HepG2 (cell line): ENCODE results near the gene SCO1. TPM values are rescaled to one million over a fixed set of nuclear protein-coding genes. Genes with fewer than 3 reads are reported as not detected.

Experiments
- CEBPB ChIP-seq: IDR thresholded peaks from 2 replicates; pipeline ENCODE4 v1.6.1; 2011; ENCODE audit warnings: low read depth, low read length, improper control_type of control experiment, borderline replicate concordance
- CENPT ChIP-seq: sonication (generic); formaldehyde crosslinking; IDR thresholded peaks from 2 replicates; pipeline ENCODE4 v1.8.0; 2022; ENCODE audit warnings: low read depth, mild to moderate bottlenecking, moderate library complexity, missing genetic modification reagents
- ZNF224 ChIP-seq: sonication (generic); formaldehyde crosslinking; IDR thresholded peaks from 2 replicates; pipeline ENCODE4 v1.5.0; 2020; ENCODE audit warnings: mild to moderate bottlenecking, missing genetic modification reagents
- ZNF468 ChIP-seq: sonication (generic); formaldehyde crosslinking; IDR thresholded peaks from 2 replicates; pipeline ENCODE4 v1.8.0; 2022; ENCODE audit warnings: mild to moderate bottlenecking, moderate library complexity, missing genetic modification reagents
- ZNF512B ChIP-seq: sonication (generic); formaldehyde crosslinking; IDR thresholded peaks from 2 replicates; pipeline ENCODE4 v1.5.1; 2020; ENCODE audit warnings: missing genetic modification reagents, mild to moderate bottlenecking, borderline replicate concordance
- ZNF609 ChIP-seq: sonication (generic); formaldehyde crosslinking; IDR thresholded peaks from 2 replicates; pipeline ENCODE4 v1.4.0; 2020; ENCODE audit warnings: mild to moderate bottlenecking, missing genetic modification reagents, borderline replicate concordance
- polyA plus RNA-seq, 8 experiments: library from polyadenylated mRNA; depleted of rRNA in 3 of 8; stranded (reverse) in 7 of 8; unstranded in 1 of 8; fragments of >200 nt; fragmentation: Illumina TruSeq in 4 of 8; extraction: Trizol in 4 of 8; gene quantifications; 2 replicates each; pipeline versions ENCODE4 v1.2.1 to v1.2.3, GENCODE V29; 2011 to 2016; ENCODE audit warnings: low read depth in 4 of 8, missing spikeins in 1 of 8, mixed read lengths in 1 of 8; ENCODE audit not compliant: insufficient read depth in 1 of 8
- total RNA-seq, 5 experiments: library from RNA; depleted of rRNA; stranded (reverse); fragments of >200 nt; fragmentation: Illumina TruSeq; extraction: Trizol; gene quantifications; 2 replicates each; pipeline ENCODE4 v1.2.3, GENCODE V29; 2016; ENCODE audit warnings: low read depth in 1 of 5
- TF ChIP-seq, protein P1 (sequence below): sonication (generic); formaldehyde crosslinking; IDR thresholded peaks from 2 replicates; pipeline ENCODE4 v1.9.0; 2021; ENCODE audit warnings: missing genetic modification reagents, borderline replicate concordance
- TF ChIP-seq, protein P2 (sequence below): IDR thresholded peaks from 2 replicates; pipeline ENCODE4 v1.6.1; 2012; ENCODE audit warnings: low read length, improper control_type of control experiment

Gene SCO1
- total and polyA plus RNA-seq, 2 of the 13 experiments (the other 11 are each of a cell fraction or from before 2014, with no cell fraction given), result 11.4 to 50.3 TPM

- TF ChIP-seq ZNF609 (CRISPR knock-in tag), result no peak
- TF ChIP-seq, protein P1, sequence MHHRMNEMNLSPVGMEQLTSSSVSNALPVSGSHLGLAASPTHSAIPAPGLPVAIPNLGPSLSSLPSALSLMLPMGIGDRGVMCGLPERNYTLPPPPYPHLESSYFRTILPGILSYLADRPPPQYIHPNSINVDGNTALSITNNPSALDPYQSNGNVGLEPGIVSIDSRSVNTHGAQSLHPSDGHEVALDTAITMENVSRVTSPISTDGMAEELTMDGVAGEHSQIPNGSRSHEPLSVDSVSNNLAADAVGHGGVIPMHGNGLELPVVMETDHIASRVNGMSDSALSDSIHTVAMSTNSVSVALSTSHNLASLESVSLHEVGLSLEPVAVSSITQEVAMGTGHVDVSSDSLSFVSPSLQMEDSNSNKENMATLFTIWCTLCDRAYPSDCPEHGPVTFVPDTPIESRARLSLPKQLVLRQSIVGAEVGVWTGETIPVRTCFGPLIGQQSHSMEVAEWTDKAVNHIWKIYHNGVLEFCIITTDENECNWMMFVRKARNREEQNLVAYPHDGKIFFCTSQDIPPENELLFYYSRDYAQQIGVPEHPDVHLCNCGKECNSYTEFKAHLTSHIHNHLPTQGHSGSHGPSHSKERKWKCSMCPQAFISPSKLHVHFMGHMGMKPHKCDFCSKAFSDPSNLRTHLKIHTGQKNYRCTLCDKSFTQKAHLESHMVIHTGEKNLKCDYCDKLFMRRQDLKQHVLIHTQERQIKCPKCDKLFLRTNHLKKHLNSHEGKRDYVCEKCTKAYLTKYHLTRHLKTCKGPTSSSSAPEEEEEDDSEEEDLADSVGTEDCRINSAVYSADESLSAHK (CRISPR knock-in tag), result no peak
- TF ChIP-seq ZNF224, result no peak
- no peak for TF ChIP-seq CENPT (CRISPR knock-in tag)
- no peak for TF ChIP-seq CEBPB
- no peak for TF ChIP-seq ZNF468 (CRISPR knock-in tag)
- TF ChIP-seq, protein P2, sequence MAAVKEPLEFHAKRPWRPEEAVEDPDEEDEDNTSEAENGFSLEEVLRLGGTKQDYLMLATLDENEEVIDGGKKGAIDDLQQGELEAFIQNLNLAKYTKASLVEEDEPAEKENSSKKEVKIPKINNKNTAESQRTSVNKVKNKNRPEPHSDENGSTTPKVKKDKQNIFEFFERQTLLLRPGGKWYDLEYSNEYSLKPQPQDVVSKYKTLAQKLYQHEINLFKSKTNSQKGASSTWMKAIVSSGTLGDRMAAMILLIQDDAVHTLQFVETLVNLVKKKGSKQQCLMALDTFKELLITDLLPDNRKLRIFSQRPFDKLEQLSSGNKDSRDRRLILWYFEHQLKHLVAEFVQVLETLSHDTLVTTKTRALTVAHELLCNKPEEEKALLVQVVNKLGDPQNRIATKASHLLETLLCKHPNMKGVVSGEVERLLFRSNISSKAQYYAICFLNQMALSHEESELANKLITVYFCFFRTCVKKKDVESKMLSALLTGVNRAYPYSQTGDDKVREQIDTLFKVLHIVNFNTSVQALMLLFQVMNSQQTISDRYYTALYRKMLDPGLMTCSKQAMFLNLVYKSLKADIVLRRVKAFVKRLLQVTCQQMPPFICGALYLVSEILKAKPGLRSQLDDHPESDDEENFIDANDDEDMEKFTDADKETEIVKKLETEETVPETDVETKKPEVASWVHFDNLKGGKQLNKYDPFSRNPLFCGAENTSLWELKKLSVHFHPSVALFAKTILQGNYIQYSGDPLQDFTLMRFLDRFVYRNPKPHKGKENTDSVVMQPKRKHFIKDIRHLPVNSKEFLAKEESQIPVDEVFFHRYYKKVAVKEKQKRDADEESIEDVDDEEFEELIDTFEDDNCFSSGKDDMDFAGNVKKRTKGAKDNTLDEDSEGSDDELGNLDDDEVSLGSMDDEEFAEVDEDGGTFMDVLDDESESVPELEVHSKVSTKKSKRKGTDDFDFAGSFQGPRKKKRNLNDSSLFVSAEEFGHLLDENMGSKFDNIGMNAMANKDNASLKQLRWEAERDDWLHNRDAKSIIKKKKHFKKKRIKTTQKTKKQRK, result no peak
- TF ChIP-seq ZNF512B, result no peak
These were observed 59.2 kb downstream of the SCO1 start (continued) for GRCh38 chr17:10638151-10638550.
